Kidney (tissue), 14 donors: ENCODE results near the gene PBX4. TPM values are rescaled to one million over a fixed set of nuclear protein-coding genes. Genes with fewer than 3 reads are reported as not detected.

ENCODE experiments used
- DNase-seq, 5 donors: peaks; one replicate each; pipeline ENCODE4 v3.0.0-alpha.2; 2013 to 2020
- FAIRE-seq: peaks from 2 replicates; lab custom pipeline; 2012; peaks lifted over from hg19 to GRCh38; lab: Jason Lieb, UNC
- H3K27ac ChIP-seq, 2 donors: one replicate each; pipeline ENCODE4 v1.7.0; 2013; ENCODE audit warnings: low read depth in 2 of 2, low read length in 2 of 2, inconsistent platforms in 1 of 2
- H3K27me3 ChIP-seq: one replicate; pipeline ENCODE4 v1.7.1; 2013; ENCODE audit warnings: low read length, inconsistent platforms; ENCODE audit not compliant: control insufficient read depth, insufficient read depth
- H3K36me3 ChIP-seq, 3 donors: one replicate each; pipeline versions ENCODE4 v1.7.0 to v1.7.1; 2013; ENCODE audit warnings: low read length in 3 of 3, control low read depth in 1 of 3, inconsistent platforms in 1 of 3; ENCODE audit not compliant: insufficient read depth in 3 of 3, control insufficient read depth in 2 of 3
- H3K4me1 ChIP-seq, 3 donors: one replicate each; pipeline versions ENCODE4 v1.7.0 to v1.7.1; 2013; ENCODE audit warnings: low read length in 3 of 3, inconsistent platforms in 1 of 3, low read depth in 1 of 3; ENCODE audit not compliant: control insufficient read depth in 2 of 3, insufficient read depth in 2 of 3
- H3K4me3 ChIP-seq, 3 donors: one replicate each; pipeline versions ENCODE4 v1.7.0 to v1.8.1; 2013; ENCODE audit warnings: low read length in 3 of 3, control low read depth in 1 of 3, inconsistent platforms in 1 of 3
- H3K9ac ChIP-seq, 3 donors: one replicate each; pipeline versions ENCODE4 v1.7.0 to v1.7.1; 2013; ENCODE audit warnings: low read length in 3 of 3, control low read depth in 1 of 3, inconsistent platforms in 1 of 3
- H3K9me3 ChIP-seq, 3 donors: one replicate each; pipeline versions ENCODE4 v1.7.0 to v1.7.1; 2013; ENCODE audit warnings: low read length in 3 of 3, control low read depth in 1 of 3, inconsistent platforms in 1 of 3; ENCODE audit not compliant: control insufficient read depth in 2 of 3, insufficient read depth in 1 of 3
- intact Hi-C: fragments of 100-400 bp; cut with DNase I; formaldehyde crosslinking; loops from one replicate; pipeline ENCODE4 v1.11.1; 2022
- polyA plus RNA-seq: library from polyadenylated mRNA; stranded (reverse); fragments of 350-450 nt; fragmentation: Illumina TruSeq; extraction: RNeasy Lipid Tissue Mini Kit (QIAGEN cat#74804); gene quantifications from one replicate; pipeline ENCODE4 v1.2.3, GENCODE V29; 2014; ENCODE audit warnings: low read depth, low replicate concordance; ENCODE audit not compliant: insufficient read depth
- total RNA-seq: library from RNA; stranded (reverse); fragmentation: NEBNext Ultra II Directional; extraction: Animal tissue kit (Norgen Biotek cat#: 25700); gene quantifications from one replicate; pipeline ENCODE4 v1.2.1, GENCODE V29; 2021
- TF ChIP-seq, protein P1 (sequence below): IDR thresholded peaks from 3 replicates; pipeline ENCODE4 v1.5.1; 2012; ENCODE audit warnings: mild to moderate bottlenecking, moderate library complexity, borderline replicate concordance; ENCODE audit not compliant: insufficient read depth; ENCODE audit errors: extremely low read depth
- donor health status: control.
- donor health status: control.
- donor health status: control.
- donor health status: control.
- donor health status: control.
- donor health status: DM: yes; HTN: yes; CAD: no.
- donor health status: Normal renal cell carcinoma (clear cell type).

The PBX4 gene
- total and polyA plus RNA-seq, 2 donors from 2014 or later = 3.9 to 5.7 TPM

DNA sequence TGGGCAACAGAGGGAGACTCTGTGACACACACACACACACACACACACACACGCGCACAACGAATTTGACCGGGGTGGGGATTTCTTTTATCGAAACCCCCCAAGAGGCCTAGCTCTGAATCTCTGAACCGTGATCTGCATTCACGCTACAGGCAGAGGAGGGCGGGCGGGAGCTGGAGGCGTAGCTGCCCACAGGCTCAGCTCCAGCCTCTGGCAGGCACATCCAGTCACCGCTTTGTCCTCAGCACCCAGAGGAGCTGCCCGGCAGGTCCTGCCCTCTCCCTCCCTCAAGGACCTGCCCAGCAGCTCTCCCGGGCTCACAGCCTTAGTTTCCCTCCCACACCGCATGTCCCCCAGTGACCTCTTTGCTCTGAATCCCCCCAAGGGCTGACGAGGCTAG lies 60.4 kb downstream of the PBX4 start:
- H3K4me1 ChIP-seq = no peaks in the 10 kb centered on the region
- no peak overlapping the region for H3K9ac ChIP-seq
- TF ChIP-seq, protein P1, sequence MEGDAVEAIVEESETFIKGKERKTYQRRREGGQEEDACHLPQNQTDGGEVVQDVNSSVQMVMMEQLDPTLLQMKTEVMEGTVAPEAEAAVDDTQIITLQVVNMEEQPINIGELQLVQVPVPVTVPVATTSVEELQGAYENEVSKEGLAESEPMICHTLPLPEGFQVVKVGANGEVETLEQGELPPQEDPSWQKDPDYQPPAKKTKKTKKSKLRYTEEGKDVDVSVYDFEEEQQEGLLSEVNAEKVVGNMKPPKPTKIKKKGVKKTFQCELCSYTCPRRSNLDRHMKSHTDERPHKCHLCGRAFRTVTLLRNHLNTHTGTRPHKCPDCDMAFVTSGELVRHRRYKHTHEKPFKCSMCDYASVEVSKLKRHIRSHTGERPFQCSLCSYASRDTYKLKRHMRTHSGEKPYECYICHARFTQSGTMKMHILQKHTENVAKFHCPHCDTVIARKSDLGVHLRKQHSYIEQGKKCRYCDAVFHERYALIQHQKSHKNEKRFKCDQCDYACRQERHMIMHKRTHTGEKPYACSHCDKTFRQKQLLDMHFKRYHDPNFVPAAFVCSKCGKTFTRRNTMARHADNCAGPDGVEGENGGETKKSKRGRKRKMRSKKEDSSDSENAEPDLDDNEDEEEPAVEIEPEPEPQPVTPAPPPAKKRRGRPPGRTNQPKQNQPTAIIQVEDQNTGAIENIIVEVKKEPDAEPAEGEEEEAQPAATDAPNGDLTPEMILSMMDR = no peak
- intact Hi-C loops = no loop called here
- H3K36me3 ChIP-seq = no peaks in the 10 kb centered on the region
- no peak for DNase-seq
- H3K9me3 ChIP-seq = no peaks in the 10 kb centered on the region
- H3K4me3 ChIP-seq = no peak overlapping the region
- FAIRE-seq = no peak
- H3K27ac ChIP-seq = no peak overlapping the region
- H3K27me3 ChIP-seq = no peaks in the 10 kb centered on the region

DNA sequence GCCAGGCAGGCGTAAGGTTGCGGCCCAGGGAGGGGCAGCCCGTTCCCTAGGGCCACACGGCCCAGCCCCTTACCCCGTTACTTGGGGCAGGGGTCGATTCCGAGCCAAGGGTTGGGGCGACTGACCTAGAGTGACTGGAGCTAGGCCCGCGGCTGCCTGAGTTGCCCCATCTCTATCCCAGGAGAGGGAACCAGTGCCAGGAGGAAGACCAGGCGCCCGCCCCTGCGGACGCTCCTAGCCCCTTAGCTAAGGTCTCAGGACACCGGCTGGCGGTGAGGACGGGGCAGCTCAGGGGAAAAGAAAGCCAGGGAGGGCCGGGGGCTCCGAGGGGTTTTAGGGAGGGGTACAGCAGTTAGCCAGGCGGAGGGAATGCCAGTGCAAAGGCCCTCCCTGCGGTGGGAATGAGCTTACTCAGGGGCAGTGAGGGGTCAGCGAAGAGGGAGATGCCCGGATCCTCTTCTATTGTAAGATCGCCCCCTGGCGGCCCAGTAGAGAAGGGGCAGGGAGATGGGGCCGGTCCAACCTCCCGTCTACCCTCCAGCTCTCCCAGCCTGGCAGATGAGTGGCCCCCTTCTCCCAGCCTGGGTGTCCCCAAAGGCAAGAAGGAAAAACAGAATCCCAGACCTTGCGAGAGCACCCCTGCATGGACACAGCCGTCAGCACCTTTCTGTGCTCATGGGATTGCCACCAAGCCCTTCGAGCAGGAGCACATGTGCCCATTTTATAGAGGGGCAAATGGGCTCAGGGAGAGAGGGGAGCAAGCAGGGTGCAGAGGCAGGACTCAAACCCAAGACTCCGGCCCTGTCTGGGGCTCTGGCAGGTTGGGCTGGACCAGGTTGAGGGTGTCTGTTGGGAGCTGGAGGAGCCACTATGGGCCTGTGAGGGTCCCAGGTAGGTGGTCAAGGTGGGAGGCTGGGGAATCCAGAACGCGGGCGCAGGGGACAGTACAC lies 64.1 kb downstream of the PBX4 start:
- no peak for FAIRE-seq
- DNase-seq = peak in 2 of 5 donors; percentile 40 to 69

DNA sequence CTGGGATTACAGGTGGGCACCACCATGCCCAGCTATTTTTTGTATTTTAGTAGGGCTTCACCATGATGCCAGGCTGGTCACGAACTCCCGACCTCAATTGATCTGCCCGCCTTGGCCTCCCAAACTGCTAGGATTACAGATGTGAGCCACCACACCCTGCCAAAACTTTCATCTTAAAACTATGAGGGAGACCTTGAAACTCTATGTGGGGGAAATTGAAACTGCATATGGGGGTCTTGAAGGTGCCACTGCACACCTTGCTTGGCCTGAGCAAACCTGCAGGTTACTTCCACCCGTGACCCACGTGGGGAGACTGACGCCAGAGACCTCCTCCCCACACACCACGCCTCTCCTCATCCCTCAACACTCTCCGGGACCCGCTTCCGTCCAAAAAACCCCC lies 64.8 kb downstream of the PBX4 start:
- H3K4me3 ChIP-seq = no peak overlapping the region
- H3K27me3 ChIP-seq = no peaks in the 10 kb centered on the region
- TF ChIP-seq, protein P1 = no peak
- DNase-seq (no peak), FAIRE-seq (no peak)
- H3K9ac ChIP-seq = no peak overlapping the region
- intact Hi-C loops = no loop called here
- H3K27ac ChIP-seq = no peak overlapping the region
- no peaks in the 10 kb centered on the region for H3K36me3 ChIP-seq
- H3K9me3 ChIP-seq = no peaks in the 10 kb centered on the region
- H3K4me1 ChIP-seq = no peaks in the 10 kb centered on the region

More for the DNA sequence above, 64.1 kb downstream of the PBX4 start:
- Histone ChIP-seq H3K4me1 (no peaks in the 10 kb centered on the region), H3K9me3 (no peaks in the 10 kb centered on the region), H3K36me3 (no peaks in the 10 kb centered on the region), H3K4me3 (no peak overlapping the region), H3K27ac (no peak overlapping the region), H3K9ac (no peak overlapping the region), H3K27me3 (no peaks in the 10 kb centered on the region)
- intact Hi-C loops = no loop called here
- TF ChIP-seq, protein P1 = peak; percentile 39
